ENCODE results near the gene SCAI.
"Not testable (repeated sequence)": the region's sequence is repeated elsewhere in the genome, so short reads cannot be mapped to it uniquely, and the experiment has no call there.

SCAI gene

DNA sequence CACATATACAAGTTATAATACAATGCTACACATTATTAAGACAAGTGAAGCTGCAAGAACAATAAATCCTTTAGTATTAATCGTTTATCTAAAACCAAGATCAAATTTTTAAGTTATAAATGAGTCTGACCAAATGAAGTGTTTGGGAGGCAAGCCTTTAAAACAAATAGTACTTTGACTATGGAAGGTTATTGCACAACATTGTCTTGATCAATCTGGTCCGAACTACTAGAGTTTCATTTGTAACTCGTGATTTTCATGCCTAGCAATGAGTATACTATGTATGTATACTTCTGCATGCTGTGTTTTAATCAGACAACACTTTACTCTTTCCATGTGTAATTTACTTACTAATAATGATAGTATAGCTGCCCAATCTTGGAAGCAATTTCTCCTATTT lies 115.3 kb downstream of the SCAI start:
- DNase-seq (ENCODE audit: low read depth in 3 of 3) = no peak

DNA sequence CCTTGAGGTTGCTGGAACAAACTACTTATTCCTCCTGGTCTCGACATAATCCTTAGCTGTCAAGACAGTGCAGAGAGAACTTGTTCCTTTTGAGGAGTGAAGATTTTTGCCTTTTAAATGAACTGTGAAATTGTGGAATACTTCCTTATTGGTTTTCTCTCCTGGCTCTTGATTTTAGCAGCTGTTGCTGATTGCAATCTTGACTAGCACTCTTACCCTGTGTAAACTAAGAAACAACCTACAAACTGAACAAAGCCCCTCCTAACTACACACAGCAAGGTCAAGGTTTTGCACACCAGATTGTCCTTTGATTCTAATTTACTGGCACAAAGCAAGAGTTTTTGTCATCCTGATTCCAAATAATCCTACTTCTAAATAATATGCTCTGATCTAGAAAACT lies 118.4 kb downstream of the SCAI start:
- no peak for DNase-seq (ENCODE audit: low read depth in 3 of 3)

DNA sequence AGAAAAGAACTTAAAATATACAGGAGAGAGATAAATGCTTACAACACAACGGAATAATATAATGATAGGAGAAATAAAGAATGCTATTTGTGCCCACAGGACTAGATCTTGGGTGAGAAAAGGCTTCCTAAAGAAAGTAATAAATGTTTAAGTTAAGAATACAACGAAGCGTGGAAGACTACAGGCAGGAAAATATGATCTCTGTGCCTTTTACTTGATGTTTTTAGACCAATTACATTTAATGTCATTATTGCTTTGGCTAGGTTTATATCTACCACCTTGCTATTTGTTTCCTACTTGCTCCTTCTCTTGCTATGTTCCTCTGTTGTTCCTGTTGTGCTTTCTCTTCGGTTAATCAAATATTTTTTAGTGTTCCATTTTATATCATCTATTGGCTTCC lies 122.3 kb downstream of the SCAI start:
- DNase-seq (ENCODE audit: low read depth in 3 of 3) = no peak

DNA sequence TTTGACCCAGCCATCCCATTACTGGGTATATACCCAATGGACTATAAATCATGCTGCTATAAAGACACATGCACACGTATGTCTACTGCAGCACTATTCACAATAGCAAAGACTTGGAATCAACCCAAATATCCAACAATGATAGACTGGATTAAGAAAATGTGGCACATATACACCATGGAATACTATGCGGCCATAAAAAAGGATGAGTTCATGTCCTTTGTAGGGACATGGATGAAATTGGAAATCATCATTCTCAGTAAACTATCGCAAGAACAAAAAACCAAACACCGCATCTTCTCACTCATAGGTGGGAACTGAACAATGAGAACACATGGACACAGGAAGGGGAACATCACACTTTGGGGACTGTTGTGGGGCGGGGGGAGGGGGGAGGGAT lies 127.7 kb downstream of the SCAI start:
- not testable (repeated sequence) for DNase-seq (ENCODE audit: low read depth in 3 of 3)

DNA sequence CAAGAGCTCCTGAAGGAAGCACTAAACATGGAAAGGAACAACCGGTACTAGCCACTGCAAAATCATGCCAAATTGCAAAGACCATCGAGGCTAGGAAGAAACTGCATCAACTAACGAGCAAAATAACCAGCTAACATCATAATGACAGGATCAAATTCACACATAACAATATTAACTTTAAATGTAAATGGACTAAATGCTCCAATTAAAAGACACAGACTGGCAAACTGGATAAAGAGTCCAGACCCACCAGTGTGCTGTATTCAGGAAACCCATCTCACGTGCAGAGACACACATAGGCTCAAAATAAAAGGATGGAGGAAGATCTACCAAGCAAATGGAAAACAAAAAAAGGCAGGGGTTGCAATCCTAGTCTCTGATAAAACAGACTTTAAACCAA lies 131.3 kb downstream of the SCAI start:
- not testable (repeated sequence) for DNase-seq (ENCODE audit: low read depth in 3 of 3)

DNA sequence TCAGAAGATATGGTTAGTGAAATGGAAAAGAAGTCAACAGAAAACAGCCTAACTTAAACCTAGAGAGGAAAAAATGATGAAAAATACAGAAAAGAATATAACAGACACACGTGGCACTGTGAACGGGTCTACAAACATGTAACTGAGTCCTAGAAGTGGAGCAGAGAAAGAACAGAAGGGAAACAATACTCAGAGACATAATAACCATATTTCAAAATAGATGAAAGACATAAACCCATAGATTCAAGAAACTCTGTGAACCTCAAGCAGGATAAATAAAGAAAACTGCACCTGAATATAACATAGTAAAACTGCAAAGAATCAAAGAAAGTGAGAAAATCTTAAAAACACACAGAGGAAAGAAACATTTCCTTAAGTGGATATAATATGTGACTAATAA lies 134.7 kb downstream of the SCAI start:
- DNase-seq (ENCODE audit: low read depth in 3 of 3) = no peak

DNA sequence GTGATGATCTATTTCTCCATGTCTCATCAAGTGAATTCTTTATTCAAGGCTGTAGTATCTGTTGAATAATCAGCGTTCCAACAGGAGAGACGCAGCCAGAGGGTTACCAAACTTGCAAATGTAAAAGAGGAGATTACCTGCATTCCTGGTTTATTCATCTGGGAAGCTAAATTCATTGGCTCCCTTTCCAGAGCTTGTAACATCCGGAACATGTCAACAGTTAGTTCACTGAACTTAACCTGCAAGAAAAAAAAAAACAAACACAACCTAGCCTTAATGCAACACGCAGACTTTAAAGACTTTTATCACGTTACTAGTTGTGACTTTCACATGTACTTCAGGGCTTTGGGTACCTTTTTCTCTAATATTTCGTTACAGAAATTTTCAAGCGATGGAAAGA lies 140.0 kb downstream of the SCAI start:
- DNase-seq (ENCODE audit: low read depth in 3 of 3) = no peak

DNA sequence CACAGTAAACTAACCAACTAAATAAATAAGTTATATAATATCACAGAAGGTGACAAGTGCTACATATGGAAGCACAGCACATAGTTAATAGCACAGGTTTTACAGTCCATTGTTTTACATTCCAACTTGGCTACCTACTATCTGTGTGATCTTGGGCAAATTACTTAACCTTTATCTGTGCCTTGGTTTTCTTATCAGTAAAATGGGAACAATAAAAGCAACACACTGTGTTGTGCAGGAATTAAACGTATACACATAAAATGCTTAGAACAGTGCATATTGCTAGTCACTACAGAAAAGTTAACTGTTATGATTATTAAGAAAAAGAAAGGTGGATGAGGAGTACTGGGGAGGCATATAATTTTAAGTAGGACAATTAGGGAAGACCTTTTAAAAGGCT lies 159.6 kb downstream of the SCAI start:
- DNase-seq (ENCODE audit: low read depth in 3 of 3) = no peak

DNA sequence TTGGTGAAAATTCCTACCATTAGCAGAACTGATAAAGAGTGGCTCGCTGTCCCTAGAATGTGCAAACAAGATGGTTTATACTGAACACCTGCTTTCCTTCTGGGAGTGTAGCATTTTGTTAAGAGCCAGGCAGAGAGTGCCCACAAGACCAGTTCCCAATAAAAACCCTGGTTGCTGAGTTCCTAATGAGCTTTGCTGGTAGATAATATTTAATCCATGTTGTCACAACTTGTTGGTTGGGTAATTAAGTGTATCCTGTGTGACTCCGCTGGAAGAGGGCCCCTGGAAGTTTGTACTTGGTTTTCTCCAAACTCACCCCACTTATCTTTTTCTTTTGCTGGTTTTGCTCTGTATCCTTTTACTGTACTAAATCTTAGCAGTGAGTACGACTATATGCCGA lies 162.9 kb downstream of the SCAI start:
- DNase-seq (ENCODE audit: low read depth in 3 of 3) = no peak

DNA sequence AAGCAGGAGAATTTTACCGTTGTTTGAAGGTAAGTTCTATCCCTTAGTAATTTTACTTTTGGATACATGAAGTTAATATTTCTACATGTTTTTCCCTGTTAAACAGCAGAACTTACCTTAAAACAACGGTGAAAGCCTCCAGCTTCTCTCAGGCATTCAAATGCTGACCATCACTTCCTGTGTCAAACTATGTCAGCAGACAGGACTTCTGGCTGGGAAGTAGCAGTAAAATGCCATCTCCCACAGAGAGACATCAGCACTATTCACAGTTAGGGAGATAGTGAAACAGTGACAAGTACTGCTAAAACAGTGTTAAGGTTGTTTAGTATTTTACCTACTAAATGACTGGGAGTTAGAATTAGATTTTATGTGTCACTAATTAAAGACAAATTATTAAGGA lies 168.2 kb downstream of the SCAI start:
- DNase-seq (ENCODE audit: low read depth in 3 of 3) = no peak

DNA sequence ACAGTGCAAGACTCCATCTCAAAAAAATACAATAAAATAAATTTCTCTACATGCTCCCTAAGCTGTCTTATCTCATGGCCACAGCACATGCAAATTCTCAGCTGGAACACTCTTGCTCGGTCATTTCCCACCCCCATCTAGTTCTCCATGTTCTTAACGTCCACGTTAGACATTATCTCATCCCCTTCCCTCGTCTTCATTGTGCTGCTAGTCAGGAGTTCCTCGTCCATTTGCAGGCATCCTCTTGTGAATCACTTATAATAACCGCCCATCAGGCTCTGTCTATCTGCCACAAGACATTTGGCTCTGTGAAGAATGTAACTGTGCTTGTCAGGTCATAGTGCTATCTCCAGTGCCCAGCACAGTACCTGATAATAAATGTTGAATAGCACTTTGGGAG lies 169.5 kb downstream of the SCAI start:
- DNase-seq (ENCODE audit: low read depth in 3 of 3) = no peak

DNA sequence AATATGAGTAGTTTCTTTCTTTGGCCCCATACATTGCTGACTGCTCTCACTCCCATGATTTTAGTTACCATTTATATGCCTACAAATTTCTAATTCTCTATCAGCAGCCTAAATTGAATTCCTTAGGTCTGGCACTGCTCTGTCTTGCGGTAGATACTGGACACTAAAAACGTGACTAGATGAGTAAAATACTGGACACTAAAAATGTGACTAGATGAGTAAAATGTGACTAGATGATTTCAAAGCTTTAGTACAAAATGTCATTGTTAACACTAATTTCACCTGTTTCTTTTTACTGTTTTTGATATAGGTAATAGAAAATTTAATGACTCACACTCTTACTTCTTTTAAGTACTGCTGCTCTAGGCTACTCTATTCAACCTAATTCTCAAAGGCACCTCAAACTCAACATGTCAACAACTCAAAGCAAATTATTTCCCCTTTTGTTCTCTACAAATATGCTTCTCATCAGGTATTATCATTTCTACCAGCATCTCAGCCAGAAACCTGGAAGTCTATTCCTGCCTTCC lies 171.0 kb downstream of the SCAI start:
- DNase-seq (ENCODE audit: low read depth in 3 of 3) = no peak

DNA sequence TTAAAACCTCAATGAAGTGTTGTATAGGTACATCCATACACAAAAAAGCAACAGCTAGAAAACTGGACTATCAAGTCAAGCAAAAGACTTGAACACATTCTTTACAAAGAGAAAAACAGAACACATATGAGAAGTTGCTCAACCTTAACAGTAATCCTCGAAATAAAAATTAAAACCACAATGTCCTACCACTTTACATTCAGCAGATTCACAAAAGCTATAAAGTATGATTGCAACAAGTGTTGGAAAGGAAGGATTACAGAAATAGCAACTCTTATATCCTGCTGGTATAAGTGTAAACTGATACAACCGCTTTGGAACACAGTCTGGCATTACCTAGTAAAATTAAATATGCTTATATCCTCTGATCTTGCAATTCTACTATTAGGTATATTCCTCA lies 173.9 kb downstream of the SCAI start:
- DNase-seq (ENCODE audit: low read depth in 3 of 3) = no peak

DNA sequence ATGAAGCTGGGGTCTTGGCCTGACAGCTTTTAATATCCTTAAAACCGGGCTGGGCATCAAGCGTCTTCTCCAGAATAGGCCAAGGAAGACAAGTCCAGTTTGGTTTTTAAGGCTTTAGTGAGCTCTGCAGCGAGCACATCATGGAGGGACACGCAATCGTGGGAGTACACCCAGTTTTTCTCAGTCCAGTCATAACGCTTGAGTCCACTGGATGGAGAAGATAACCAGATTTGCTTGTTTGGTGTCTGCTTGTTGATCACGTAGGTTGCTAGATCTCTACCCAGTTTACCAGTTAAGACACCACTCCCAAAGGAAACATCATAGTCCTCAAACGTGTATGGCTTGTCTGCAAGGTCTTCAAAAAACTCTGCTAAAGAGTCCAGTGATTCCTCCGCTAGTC lies 175.1 kb downstream of the SCAI start:
- DNase-seq (ENCODE audit: low read depth in 3 of 3) = no peak

DNA sequence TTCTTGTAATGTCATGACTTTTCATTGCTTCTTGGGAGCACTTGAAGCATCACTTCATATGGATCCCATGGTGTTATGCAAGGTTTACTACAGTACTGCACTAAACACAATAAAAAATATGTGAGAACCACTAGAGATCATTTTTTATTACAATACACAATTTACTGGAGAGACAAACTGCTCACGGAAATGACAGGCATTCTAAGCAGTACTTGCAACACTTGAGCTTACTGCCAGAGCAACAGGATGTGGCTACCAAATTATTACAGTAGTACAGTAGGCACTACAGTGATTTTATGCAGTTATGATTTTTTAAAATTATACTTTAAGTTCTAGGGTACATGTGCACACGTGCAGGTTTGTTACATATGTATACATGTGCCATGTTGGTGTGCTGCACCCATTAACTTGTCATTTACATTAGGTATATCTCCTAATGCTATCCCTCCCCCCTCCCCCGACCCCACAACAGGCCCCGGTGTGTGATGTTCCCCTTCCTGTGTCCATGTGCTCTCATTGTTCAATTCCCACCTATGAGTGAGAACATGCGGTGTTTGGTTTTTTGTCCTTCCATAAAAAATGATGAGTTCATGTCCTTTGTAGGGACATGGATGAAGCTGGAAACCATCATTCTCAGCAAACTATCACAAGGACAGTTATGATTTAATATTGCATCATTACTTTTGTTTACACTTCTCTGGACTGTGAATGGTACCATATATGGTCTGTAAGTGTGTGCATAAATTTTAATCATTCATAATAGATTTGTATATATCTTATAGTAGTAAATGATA lies 177.4 kb downstream of the SCAI start:
- DNase-seq (ENCODE audit: low read depth in 3 of 3) = not testable (repeated sequence)

DNA sequence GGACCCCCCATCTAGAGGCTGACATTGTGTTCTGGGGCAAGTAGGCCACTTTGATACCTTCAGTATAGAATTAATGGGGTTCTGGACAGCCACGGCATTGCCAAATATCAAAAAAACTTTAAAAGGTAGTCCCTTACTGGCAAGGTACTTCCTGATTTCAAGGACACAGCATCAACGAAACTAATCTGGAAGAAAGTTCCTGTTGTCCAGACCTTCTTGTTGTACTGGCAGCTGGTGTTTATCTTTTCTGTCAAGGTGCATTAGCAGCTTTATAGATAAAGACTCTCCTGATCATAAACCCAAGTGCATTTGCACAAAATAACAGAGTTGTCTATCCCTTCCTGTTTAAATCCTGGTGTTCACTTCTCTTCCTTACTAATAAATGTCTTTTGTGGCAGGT lies 178.7 kb downstream of the SCAI start:
- no peak for DNase-seq (ENCODE audit: low read depth in 3 of 3)

DNA sequence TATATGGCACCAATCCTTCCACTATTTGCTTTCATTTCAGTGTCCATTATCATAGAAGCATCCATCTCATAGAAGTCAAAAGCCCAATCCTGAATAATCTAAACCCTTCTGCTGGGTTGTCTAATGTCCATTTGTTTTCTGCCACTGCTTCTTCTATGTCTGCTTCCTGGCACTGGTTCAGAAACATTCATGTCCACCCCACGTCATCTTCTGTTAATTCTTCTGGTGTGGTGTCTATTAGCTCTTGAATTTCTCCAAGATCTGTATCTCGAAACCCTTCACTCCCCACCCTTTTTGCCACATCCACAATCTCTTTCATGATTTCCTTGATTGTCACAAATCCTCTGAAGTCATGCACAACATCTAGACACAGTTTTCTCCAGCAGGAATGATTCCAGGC lies 179.3 kb downstream of the SCAI start:
- no peak for DNase-seq (ENCODE audit: low read depth in 3 of 3)

DNA sequence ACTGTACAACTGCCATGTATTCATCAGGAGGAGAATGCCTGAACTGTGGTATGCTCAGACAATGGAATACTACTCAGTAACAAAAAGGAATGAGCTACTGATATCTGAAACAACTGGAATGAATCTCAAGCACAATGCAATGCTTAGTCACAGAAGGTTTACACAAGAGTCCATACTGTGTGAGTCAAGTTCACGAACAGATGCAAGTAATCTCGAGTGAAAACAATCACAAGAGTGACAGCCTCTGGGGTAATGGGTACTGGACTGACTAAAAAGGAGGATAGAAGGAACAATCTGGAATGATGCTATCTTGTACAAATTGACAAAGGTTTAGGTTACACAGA lies 182.9 kb downstream of the SCAI start:
- no peak for DNase-seq (ENCODE audit: low read depth in 3 of 3)

DNA sequence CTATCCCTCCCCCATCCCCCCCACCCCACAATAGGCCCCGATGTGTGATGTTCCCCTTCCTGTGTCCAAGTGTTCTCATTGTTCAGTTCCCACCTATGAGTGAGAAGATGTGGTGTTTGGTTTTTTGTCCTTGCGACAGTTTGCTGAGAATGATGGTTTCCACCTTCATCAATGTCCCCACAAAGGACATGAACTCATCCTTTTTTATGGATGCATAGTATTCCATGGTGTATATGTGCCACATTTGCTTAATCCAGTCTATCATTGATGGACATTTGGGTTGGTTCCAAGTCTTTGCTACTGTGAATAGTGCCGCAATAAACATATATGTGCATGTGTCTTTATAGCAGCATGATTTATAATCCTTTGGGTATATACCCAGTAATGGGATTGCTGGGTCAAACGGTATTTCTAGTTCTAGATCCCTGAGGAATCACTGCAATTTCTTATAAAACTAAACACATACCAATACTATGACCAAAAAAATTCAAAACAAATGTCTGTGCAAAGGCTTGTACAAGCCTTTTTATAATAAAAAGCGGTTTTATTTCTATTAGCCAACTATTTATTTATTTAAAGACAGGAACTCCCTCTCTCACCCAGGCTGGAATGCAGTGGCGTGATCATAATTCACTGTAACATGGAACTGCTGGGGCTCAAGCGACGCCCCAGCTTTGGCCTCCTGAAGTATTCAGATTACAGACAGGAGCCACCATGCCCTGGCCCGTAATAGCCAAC lies 183.5 kb downstream of the SCAI start:
- DNase-seq (ENCODE audit: low read depth in 3 of 3) = not testable (repeated sequence)

DNA sequence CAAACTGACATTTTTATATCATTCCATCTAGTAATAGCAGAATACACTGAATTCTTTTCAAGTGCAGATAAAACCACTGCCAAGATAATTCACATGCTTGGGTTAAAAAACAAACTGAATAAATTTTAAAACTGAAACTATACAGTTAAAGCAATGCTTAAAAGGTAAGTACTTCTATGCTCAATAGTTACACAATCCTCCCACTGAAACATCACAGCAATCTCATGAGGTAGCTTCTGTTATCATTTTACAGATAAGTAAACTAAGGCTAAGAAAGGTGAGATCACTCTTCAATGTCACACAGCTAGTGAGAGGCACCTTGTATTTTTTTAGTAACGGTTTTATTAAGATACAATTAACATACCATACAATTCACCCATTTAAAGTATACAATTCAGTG lies 189.1 kb downstream of the SCAI start:
- no peak for DNase-seq (ENCODE audit: low read depth in 3 of 3)

DNA sequence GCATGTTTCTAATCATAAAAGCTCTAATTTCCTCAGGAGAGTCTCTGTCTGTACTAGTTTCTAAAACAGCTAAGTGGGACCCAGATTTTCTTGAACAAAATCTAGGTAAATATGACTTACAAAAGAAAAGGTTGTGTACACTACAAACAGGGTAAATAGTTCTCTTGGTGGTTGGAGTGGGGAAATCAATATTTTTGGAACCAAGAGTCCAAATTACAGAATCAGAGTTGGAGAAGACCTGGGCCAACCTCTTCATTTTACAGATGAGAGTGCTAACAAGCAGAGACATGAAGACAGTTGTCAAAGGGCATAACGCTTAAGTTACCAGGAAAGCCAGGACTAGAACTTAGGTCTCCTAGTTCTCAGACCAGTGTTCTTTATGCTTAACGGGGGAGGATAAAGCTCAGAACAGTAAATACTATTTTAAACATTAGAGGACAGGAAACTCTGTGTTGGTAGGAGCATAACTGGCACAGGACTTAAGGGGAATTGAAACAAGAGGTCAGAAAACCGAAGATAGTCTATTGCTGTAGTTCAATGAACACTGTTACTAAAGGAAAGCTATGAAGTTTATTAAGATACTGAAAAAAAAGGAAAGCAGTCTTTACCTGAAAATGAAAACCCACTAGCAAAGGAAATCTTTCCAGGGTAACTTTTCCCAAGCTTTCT lies 193.1 kb downstream of the SCAI start:
- no peak for DNase-seq (ENCODE audit: low read depth in 3 of 3)

DNA sequence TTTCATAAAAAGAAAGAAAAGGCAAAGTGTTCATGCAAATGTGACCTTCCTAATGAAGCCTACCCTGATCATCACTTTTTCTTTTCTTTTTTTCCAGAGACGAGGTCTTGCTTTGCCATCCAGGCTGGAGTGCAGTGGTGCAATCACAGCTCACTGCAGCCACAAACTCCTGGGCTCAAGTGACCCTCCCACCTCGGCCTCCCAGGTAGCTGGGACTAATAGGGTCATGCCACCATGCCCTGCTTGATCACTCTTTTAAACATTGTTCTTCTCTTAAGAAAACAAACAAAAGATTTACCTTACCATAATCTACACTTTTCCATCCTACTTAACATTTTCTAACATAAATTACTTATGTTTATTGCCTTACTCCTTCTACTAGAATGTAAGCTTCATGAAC lies 193.9 kb downstream of the SCAI start:
- no peak for DNase-seq (ENCODE audit: low read depth in 3 of 3)

Data from stimulated activated CD4-positive, alpha-beta T cell treated with anti-CD3 and anti-CD28 coated beads, TNF-alpha, amount 100 ng/mL, for 4 hours (primary cell).